Measurements from ENCODE around the gene CAMTA1.

DNA sequence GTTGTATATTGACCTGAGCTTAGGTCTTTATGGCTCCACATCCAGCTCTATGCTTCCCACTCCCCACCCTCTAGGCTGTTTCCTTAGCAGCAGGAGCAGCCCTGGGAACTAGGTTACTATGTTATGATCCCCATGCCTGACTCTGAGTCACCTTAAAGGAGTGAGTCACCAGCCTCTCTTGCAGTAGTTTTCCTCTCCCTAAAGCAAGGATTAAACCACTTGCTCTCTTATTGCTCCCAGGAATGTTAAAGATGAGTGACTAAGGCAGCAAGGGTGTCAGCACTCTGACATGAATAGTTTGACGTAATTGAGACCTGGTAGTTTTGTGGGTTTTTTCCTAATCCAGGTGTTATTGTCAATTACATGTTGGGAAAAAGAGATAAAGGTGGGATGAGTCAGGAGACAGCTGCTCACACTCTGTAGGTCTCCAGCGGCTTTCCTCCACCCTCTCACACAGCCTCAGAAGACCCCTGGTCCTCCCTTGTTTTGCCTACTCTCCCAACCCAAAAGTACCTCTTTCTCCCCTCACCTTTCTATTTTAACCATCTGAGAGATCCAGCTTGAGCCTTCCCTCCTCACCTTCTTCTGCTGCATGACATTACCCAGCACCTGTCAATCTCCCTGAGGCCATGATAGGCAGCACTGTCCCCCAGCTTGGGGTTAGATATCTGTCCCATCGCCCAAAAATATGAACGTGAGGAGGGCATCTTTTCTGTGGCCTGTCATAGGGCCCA, 616.7 kb downstream of the CAMTA1 start:
- no peak for TF ChIP-seq RARB (CRISPR knock-in tag; IDR thresholded peaks at IDR 0.05)
- TF ChIP-seq, protein P1, sequence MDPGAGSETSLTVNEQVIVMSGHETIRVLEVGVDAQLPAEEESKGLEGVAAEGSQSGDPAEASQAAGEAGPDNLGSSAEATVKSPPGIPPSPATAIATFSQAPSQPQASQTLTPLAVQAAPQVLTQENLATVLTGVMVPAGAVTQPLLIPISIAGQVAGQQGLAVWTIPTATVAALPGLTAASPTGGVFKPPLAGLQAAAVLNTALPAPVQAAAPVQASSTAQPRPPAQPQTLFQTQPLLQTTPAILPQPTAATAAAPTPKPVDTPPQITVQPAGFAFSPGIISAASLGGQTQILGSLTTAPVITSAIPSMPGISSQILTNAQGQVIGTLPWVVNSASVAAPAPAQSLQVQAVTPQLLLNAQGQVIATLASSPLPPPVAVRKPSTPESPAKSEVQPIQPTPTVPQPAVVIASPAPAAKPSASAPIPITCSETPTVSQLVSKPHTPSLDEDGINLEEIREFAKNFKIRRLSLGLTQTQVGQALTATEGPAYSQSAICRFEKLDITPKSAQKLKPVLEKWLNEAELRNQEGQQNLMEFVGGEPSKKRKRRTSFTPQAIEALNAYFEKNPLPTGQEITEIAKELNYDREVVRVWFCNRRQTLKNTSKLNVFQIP (CRISPR knock-in tag; IDR thresholded peaks at IDR 0.05; ENCODE audit: borderline replicate concordance, low read depth) = no peak
- TF ChIP-seq CSDC2 (CRISPR knock-in tag; IDR thresholded peaks at IDR 0.05) = no peak
